K562 (cell line): Measurements from ENCODE around the gene EZH1. TPM values are rescaled to one million over a fixed set of nuclear protein-coding genes. Genes with fewer than 3 reads are reported as not detected.

Experiments
- ATF3 ChIP-seq, 2 experiments: fragments of 450-650 bp in 1 of 2; sonication (generic) in 1 of 2; formaldehyde crosslinking in 1 of 2; IDR thresholded peaks in 1 of 2; conservative IDR thresholded peaks in 1 of 2; 2 replicates each; pipeline versions ENCODE4 v1.6.1 to v1.8.1; 2016 to 2023; ENCODE audit warnings: mild to moderate bottlenecking in 2 of 2, moderate library complexity in 2 of 2, inconsistent platforms in 1 of 2, missing genetic modification reagents in 1 of 2
- ZBTB40 ChIP-seq, 2 experiments: fragments of 450-650 bp in 1 of 2; sonication (generic) in 1 of 2; formaldehyde crosslinking in 1 of 2; IDR thresholded peaks; 2 replicates each; pipeline versions ENCODE4 v1.7.1 to v1.9.0; 2016 to 2022; ENCODE audit warnings: inconsistent platforms in 1 of 2, mild to moderate bottlenecking in 1 of 2, missing genetic modification reagents in 1 of 2
- polyA plus RNA-seq, 8 experiments: library from polyadenylated mRNA; depleted of rRNA in 4 of 8; stranded (reverse) in 5 of 8; unstranded in 3 of 8; fragments of >200 nt; fragmentation: Nextera tagmentation in 2 of 8; fragmentation: Illumina TruSeq in 1 of 8; extraction: Ambion mirVana in 2 of 8; extraction: Trizol in 1 of 8; gene quantifications; 2 replicates each; pipeline versions ENCODE4 v1.2.1 to v1.2.3, GENCODE V29; 2011 to 2014; ENCODE audit warnings: inconsistent platforms in 1 of 8, missing spikeins in 1 of 8
- total RNA-seq, 7 experiments: library from RNA; depleted of rRNA in 6 of 7; stranded (reverse); fragments of >200 nt in 6 of 7; fragmentation: Illumina TruSeq in 2 of 7; extraction: Trizol in 2 of 7; gene quantifications; 2 replicates each; pipeline versions ENCODE4 v1.2.1 to v1.2.3, GENCODE V29; 2011 to 2021; ENCODE audit warnings: low replicate concordance in 1 of 7
- TF ChIP-seq, protein P1 (sequence below): conservative IDR thresholded peaks from 2 replicates; pipeline ENCODE4 v1.6.1; 2011; ENCODE audit warnings: low read depth, mild to moderate bottlenecking, low read length; ENCODE audit not compliant: control insufficient read depth

EZH1 gene
- total and polyA plus RNA-seq, 9 of the 15 experiments (the other 6 are each of a cell fraction or from before 2014, with no cell fraction given) = 8.6 to 40.8 (median 22.9) TPM

DNA sequence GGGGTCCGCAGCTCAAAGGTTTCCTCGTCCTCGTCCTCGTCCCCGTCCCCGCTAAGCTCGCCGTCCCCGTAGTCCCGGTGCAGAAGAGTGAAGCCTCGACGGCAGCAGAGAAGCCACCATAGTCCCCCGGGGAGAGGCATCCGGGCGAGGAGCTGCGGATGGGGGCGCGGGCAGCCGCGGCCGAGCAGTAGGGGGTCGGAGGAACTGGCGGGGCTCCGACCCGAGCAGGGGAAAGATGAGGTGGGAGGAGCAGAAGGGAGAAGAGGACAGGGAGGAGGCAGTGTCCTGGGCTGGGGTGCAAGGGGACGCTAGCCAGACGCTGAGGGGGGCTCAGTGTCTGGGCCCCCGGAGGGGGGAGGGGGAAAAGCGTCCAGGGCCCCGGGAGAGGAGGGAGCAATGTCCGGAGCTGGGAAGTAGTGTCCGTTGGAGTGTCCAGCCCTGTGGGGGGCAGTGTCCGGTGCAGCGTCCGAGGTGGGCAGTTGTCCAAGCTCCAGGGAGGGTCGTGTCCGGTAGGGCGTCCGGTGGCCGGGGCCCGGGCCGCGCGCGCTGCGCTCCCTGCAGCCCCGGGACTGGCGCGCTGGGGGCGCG is 68.3 kb downstream of the EZH1 start, which contains the start of gene PLEKHH3 (continued):
- peak; percentile 48 for TF ChIP-seq ZBTB40 (IDR thresholded peaks at IDR 0.05)
- no peak for TF ChIP-seq ZBTB40 (CRISPR knock-in tag; IDR thresholded peaks at IDR 0.05)
- TF ChIP-seq ATF3 (IDR thresholded peaks at IDR 0.05) = no peak
- TF ChIP-seq ATF3 (CRISPR knock-in tag; conservative IDR thresholded peaks at IDR 0.05) = no peak
- TF ChIP-seq, protein P1, sequence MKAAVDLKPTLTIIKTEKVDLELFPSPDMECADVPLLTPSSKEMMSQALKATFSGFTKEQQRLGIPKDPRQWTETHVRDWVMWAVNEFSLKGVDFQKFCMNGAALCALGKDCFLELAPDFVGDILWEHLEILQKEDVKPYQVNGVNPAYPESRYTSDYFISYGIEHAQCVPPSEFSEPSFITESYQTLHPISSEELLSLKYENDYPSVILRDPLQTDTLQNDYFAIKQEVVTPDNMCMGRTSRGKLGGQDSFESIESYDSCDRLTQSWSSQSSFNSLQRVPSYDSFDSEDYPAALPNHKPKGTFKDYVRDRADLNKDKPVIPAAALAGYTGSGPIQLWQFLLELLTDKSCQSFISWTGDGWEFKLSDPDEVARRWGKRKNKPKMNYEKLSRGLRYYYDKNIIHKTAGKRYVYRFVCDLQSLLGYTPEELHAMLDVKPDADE = peak; percentile 53; the same call in 1 of the 2 replicates
